GM12891 (cell line): ENCODE results near the gene RUNX1.

ENCODE experiments used
- POLR2A ChIP-seq: IDR thresholded peaks from 2 replicates; pipeline ENCODE4 v1.6.1; 2011; ENCODE audit warnings: low read depth, low read length, control low read depth
- POLR2AphosphoS5 ChIP-seq: IDR thresholded peaks from 2 replicates; pipeline ENCODE4 v1.6.1; 2011; ENCODE audit warnings: low read depth, low read length, control low read depth
- SPI1 ChIP-seq: IDR thresholded peaks from 2 replicates; pipeline ENCODE4 v1.6.1; 2011; ENCODE audit warnings: low read depth, low read length, control low read depth
- TAF1 ChIP-seq: IDR thresholded peaks from 2 replicates; pipeline ENCODE4 v1.6.1; 2011; ENCODE audit warnings: low read depth, low read length, control low read depth

- TF ChIP-seq POLR2A (no peak), POLR2AphosphoS5 (no peak), SPI1 (no peak), TAF1 (no peak)
These were observed 286.3 kb downstream of the RUNX1 start for GRCh38 chr21:34762786-34763185.
